ENCODE measurements around the gene SYNPO2. TPM values are rescaled to one million over a fixed set of nuclear protein-coding genes. Genes with fewer than 3 reads are reported as not detected.

Gene SYNPO2, protein sequence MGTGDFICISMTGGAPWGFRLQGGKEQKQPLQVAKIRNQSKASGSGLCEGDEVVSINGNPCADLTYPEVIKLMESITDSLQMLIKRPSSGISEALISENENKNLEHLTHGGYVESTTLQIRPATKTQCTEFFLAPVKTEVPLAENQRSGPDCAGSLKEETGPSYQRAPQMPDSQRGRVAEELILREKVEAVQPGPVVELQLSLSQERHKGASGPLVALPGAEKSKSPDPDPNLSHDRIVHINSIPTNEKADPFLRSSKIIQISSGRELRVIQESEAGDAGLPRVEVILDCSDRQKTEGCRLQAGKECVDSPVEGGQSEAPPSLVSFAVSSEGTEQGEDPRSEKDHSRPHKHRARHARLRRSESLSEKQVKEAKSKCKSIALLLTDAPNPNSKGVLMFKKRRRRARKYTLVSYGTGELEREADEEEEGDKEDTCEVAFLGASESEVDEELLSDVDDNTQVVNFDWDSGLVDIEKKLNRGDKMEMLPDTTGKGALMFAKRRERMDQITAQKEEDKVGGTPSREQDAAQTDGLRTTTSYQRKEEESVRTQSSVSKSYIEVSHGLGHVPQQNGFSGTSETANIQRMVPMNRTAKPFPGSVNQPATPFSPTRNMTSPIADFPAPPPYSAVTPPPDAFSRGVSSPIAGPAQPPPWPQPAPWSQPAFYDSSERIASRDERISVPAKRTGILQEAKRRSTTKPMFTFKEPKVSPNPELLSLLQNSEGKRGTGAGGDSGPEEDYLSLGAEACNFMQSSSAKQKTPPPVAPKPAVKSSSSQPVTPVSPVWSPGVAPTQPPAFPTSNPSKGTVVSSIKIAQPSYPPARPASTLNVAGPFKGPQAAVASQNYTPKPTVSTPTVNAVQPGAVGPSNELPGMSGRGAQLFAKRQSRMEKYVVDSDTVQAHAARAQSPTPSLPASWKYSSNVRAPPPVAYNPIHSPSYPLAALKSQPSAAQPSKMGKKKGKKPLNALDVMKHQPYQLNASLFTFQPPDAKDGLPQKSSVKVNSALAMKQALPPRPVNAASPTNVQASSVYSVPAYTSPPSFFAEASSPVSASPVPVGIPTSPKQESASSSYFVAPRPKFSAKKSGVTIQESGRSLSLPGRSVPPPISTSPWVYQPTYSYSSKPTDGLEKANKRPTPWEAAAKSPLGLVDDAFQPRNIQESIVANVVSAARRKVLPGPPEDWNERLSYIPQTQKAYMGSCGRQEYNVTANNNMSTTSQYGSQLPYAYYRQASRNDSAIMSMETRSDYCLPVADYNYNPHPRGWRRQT
- 10 to 100 TPM in 4 of 8 experiments, under 1 TPM in 4; 0.17 to 21.4 (median 8.9) TPM for total RNA-seq

DNA sequence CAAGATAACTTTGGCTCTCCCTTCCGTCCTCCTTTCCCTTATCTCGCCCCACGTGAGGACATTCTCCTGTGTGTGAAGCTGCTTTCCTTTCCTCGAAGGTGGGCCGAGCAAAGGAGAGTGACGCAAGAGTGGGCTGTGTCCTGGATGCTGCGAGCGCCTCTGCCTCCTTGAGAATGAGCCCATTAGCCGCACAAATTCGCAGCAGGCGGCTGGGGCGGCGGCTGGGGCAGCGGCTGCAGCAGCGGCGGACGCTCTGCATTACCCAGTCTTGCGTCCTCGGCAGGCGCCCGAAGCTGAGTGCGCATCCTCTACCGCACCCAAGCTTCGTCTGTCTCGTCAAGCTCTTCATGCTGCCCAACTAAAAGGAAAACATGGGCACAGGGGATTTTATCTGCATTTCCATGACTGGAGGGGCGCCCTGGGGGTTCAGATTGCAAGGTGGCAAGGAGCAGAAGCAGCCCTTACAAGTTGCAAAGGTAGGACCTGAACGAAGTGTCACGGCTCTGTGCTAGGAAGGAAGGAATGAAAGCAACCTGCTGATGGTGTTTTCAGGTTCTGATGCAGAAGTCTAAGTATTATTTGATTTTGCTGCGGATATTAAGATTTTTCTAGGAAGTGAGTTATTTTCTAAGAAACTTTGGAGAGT is at the start of gene SYNPO2:
Gene SYNPO2 (plus strand): TSS at position 189 of the 646 bp plus-strand sequence. CDS start 183 bp downstream, at position 372.
- in situ Hi-C loops (cut with MboI; ENCODE audit: low pct_unique_long_range_greater_than_20kb in 2 of 9, low sequenced_read_pairs in 9 of 9, unreplicated experiment in 9 of 9): loop anchor here in 1 of 9 experiments (25.0 kb wide), 1 partner anchor 126 kb away; no protein-coding TSS in a partner anchor
- WGBS, 10 experiments: 0 to 33% (median 6%) methylated on average over 1 to 12 of the region's 29 CpGs; no CpG with 5 or more reads in 1 of the 10 experiments
- ATAC-seq (replicated peaks in 6 of 8): peak; percentile 93 to 100 (median 100)
- no peak within 1 kb of the TSS for H3K27ac ChIP-seq
- H3K4me1 ChIP-seq (replicated peaks in 1 of 2): peaks cover 3 to 5% of the 10 kb centered on the region in 2 donors
- H3K4me3 ChIP-seq: peak within 1 kb of the TSS; percentile 22 to 41 (median 29)

- no peak for ATAC-seq (replicated peaks in 6 of 8)
- Histone ChIP-seq H3K27ac (no peak overlapping the region), H3K4me1 (replicated peaks in 1 of 2) (peaks cover 0 to 1% of the 10 kb centered on the region in 2 donors), H3K4me3 (no peak overlapping the region)
- WGBS, 10 experiments: 25 to 94% (median 70%) methylated on average over 1 to 3 of the region's 3 CpGs; no CpG with 5 or more reads in 1 of the 10 experiments
- in situ Hi-C loops (cut with MboI; ENCODE audit: low pct_unique_long_range_greater_than_20kb in 2 of 9, low sequenced_read_pairs in 9 of 9, unreplicated experiment in 9 of 9): no loop called here
These were observed 49.3 kb upstream of the SYNPO2 start for GRCh38 chr4:118839221-118839927.

DNA sequence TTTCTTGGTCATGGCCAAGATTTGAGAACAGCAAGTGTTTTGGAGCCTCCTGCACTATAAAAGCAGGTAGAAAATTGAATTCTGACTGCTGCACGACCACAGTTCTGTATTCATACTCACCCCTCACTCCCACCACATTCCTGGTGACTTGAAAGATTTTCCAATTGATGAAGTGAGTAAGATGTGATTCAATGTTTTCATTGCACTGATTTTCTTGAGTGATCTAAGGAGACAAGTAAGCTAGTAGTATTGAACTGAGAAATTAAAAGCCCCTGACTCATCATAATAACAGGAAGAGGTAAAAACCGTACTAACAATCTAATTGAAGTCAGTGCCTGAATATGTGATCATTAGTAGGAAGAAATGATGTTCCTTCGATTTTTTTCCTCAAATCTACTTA is 46.6 kb upstream of the SYNPO2 start:
- peak in 3 of 8 experiments; percentile 24 to 65 (median 45) for ATAC-seq (replicated peaks in 6 of 8)
- in situ Hi-C loops (cut with MboI; ENCODE audit: low pct_unique_long_range_greater_than_20kb in 2 of 9, low sequenced_read_pairs in 9 of 9, unreplicated experiment in 9 of 9): no loop called here
- WGBS, 10 experiments: 24 to 100% (median 56%) methylated on average over 1 to 3 of the region's 3 CpGs; no CpG with 5 or more reads in 1 of the 10 experiments
- Histone ChIP-seq H3K27ac (no peak overlapping the region), H3K4me3 (no peak overlapping the region), H3K4me1 (replicated peaks in 1 of 2) (no peaks in the 10 kb centered on the region)

- no peak for ATAC-seq (replicated peaks in 6 of 8)
- Histone ChIP-seq H3K27ac (no peak overlapping the region), H3K4me3 (no peak overlapping the region), H3K4me1 (replicated peaks in 1 of 2) (no peaks in the 10 kb centered on the region)
- 30 to 100% (median 80%) methylated on average over 1 to 5 of the region's 6 CpGs; no CpG with 5 or more reads in 1 of the 10 experiments for WGBS, 10 experiments
- in situ Hi-C loops (cut with MboI; ENCODE audit: low pct_unique_long_range_greater_than_20kb in 2 of 9, low sequenced_read_pairs in 9 of 9, unreplicated experiment in 9 of 9): no loop called here
These were observed 45.4 kb upstream of the SYNPO2 start for GRCh38 chr4:118843237-118843636.

DNA sequence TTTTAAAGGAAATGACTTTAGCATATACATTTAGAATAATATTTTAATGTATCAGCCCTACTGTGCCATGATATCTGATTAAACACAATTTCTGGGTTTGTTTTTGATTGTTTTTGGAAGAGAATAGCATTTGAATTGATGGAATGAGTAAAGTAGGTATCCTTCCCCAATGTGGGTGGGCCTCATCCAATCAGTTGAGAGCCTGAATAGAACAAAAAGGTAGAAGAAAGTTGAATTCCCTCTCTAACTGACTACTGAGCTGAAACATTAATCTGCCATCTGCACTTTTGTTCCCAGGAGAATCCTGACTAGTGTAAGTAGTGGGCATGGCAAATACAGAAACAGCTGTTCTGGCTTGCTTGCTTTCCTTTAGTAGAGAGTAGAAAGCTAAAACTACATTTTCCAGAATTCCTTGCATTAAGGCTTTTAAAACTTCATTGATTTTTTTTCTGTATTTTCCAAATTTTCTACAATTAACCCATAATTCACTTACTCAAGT is 43.1 kb upstream of the SYNPO2 start:
- in situ Hi-C loops (cut with MboI; ENCODE audit: low pct_unique_long_range_greater_than_20kb in 2 of 9, low sequenced_read_pairs in 9 of 9, unreplicated experiment in 9 of 9): no loop called here
- Histone ChIP-seq H3K4me3 (no peak overlapping the region), H3K27ac (no peak overlapping the region), H3K4me1 (replicated peaks in 1 of 2) (no peaks in the 10 kb centered on the region)
- ATAC-seq (replicated peaks in 6 of 8): peak in 1 of 8 experiments; percentile 41

DNA sequence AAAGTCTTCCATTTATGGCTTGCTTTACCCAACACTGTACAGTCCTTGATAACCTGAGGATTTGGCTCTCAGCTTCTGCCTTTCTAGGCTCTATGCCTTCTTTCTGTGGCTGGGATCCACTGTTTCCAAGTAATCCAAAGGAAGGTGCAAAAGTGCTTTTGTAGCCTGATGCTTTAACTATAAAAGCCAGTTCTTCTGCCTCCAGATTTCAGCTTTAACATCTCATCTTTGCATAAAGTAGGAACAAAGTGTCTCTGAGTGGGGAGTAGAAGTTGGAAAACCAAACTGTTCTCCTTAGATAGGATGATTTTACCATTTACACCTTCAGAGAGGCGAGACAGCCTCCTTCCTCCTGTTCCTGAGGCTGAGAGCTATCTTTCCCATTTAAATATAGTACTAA is 41.7 kb upstream of the SYNPO2 start:
- Histone ChIP-seq H3K4me3 (no peak overlapping the region), H3K4me1 (replicated peaks in 1 of 2) (peaks cover 0 to 2% of the 10 kb centered on the region in 2 donors), H3K27ac (no peak overlapping the region)
- WGBS, 10 experiments: 50 to 78% (median 71%) methylated on average over 1 of the region's 1 CpG; no CpG with 5 or more reads in 7 of the 10 experiments
- no peak for ATAC-seq (replicated peaks in 6 of 8)
- in situ Hi-C loops (cut with MboI; ENCODE audit: low pct_unique_long_range_greater_than_20kb in 2 of 9, low sequenced_read_pairs in 9 of 9, unreplicated experiment in 9 of 9): no loop called here

GRCh38 chr4:118848242-118848641 is 40.4 kb upstream of the SYNPO2 start:
- no peak for ATAC-seq (replicated peaks in 6 of 8)
- Histone ChIP-seq H3K27ac (no peak overlapping the region), H3K4me1 (replicated peaks in 1 of 2) (peaks cover 0 to 9% of the 10 kb centered on the region in 2 donors), H3K4me3 (no peak overlapping the region)
- in situ Hi-C loops (cut with MboI; ENCODE audit: low pct_unique_long_range_greater_than_20kb in 2 of 9, low sequenced_read_pairs in 9 of 9, unreplicated experiment in 9 of 9): no loop called here
- 81 to 100% (median 97%) methylated on average over 1 to 6 of the region's 7 CpGs; no CpG with 5 or more reads in 2 of the 10 experiments for WGBS, 10 experiments

- Histone ChIP-seq H3K4me3 (no peak overlapping the region), H3K27ac (no peak overlapping the region), H3K4me1 (replicated peaks in 1 of 2) (peaks cover 0 to 9% of the 10 kb centered on the region in 2 donors)
- ATAC-seq (replicated peaks in 6 of 8): no peak
- in situ Hi-C loops (cut with MboI; ENCODE audit: low pct_unique_long_range_greater_than_20kb in 2 of 9, low sequenced_read_pairs in 9 of 9, unreplicated experiment in 9 of 9): no loop called here
These were observed 39.8 kb upstream of the SYNPO2 start for GRCh38 chr4:118848901-118849300.

GRCh38 chr4:118849867-118850487 is 38.7 kb upstream of the SYNPO2 start:
- ATAC-seq (replicated peaks in 6 of 8): no peak
- H3K27ac ChIP-seq: no peak overlapping the region
- no peak overlapping the region for H3K4me3 ChIP-seq
- H3K4me1 ChIP-seq (replicated peaks in 1 of 2): peaks cover 0 to 9% of the 10 kb centered on the region in 2 donors
- in situ Hi-C loops (cut with MboI; ENCODE audit: low pct_unique_long_range_greater_than_20kb in 2 of 9, low sequenced_read_pairs in 9 of 9, unreplicated experiment in 9 of 9): no loop called here
- 50 to 100% (median 79%) methylated on average over 1 to 2 of the region's 2 CpGs; no CpG with 5 or more reads in 1 of the 10 experiments for WGBS, 10 experiments

GRCh38 chr4:118850488-118851173 is 38.0 kb upstream of the SYNPO2 start:
- 29 to 79% (median 55%) methylated on average over 2 to 8 of the region's 8 CpGs for WGBS, 10 experiments
- Histone ChIP-seq H3K4me1 (replicated peaks in 1 of 2) (peaks cover 0 to 9% of the 10 kb centered on the region in 2 donors), H3K4me3 (no peak overlapping the region), H3K27ac (no peak overlapping the region)
- in situ Hi-C loops (cut with MboI; ENCODE audit: low pct_unique_long_range_greater_than_20kb in 2 of 9, low sequenced_read_pairs in 9 of 9, unreplicated experiment in 9 of 9): no loop called here
- ATAC-seq (replicated peaks in 6 of 8): peak in 2 of 8 experiments; percentile 33 to 67

GRCh38 chr4:118857760-118858159 is 30.9 kb upstream of the SYNPO2 start:
- WGBS, 10 experiments: 33 to 80% (median 65%) methylated on average over 1 to 2 of the region's 2 CpGs; no CpG with 5 or more reads in 3 of the 10 experiments
- no peak for ATAC-seq (replicated peaks in 6 of 8)
- H3K4me3 ChIP-seq: no peak overlapping the region
- no peaks in the 10 kb centered on the region for H3K4me1 ChIP-seq (replicated peaks in 1 of 2)
- no peak overlapping the region for H3K27ac ChIP-seq
- in situ Hi-C loops (cut with MboI; ENCODE audit: low pct_unique_long_range_greater_than_20kb in 2 of 9, low sequenced_read_pairs in 9 of 9, unreplicated experiment in 9 of 9): no loop called here

Data from motor neuron (in vitro differentiated cells).